ENCODE results near the gene C5orf47.

C5orf47 gene

DNA sequence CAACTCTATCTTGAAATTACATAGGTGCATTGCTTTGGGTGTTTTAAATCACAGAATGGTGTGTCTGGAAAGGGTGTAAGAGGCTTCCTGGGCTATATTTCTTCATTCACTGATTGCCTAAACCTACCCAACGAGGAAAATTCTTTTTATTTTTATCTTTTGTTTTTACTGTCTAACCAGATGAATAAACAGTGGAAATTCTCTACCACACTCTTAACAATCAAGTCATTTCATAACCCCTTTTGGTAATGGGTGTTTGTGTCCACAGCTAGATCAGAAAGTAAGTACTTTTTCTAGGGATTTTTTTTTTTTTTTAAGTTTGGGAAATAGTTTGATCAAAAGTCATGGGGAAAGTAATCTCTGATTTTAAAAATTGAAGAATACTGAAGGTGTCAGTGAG lies 27.6 kb upstream of the C5orf47 start:
- Histone ChIP-seq H3K27ac (ENCODE audit: low read depth, low read length) (no peak overlapping the region), H3K27me3 (ENCODE audit: control insufficient read depth in 1 of 2, insufficient read depth in 2 of 2, low read length in 2 of 2) (no peaks in the 10 kb centered on the region), H3K4me3 (ENCODE audit: low read depth in 1 of 2, low read length in 2 of 2) (no peak overlapping the region), H3K36me3 (ENCODE audit: insufficient read depth, low read length) (no peaks in the 10 kb centered on the region), H3K9me3 (ENCODE audit: low read length) (no peaks in the 10 kb centered on the region), H3K9ac (ENCODE audit: low read length) (no peak overlapping the region), H3K4me1 (ENCODE audit: insufficient read depth, low read length) (no peaks in the 10 kb centered on the region)

- H3K27ac ChIP-seq (ENCODE audit: low read depth, low read length): no peak overlapping the region
- no peaks in the 10 kb centered on the region for H3K36me3 ChIP-seq (ENCODE audit: insufficient read depth, low read length)
- no peaks in the 10 kb centered on the region for H3K27me3 ChIP-seq (ENCODE audit: control insufficient read depth in 1 of 2, insufficient read depth in 2 of 2, low read length in 2 of 2)
- no peaks in the 10 kb centered on the region for H3K9me3 ChIP-seq (ENCODE audit: low read length)
- H3K4me1 ChIP-seq (ENCODE audit: insufficient read depth, low read length): no peaks in the 10 kb centered on the region
- H3K9ac ChIP-seq (ENCODE audit: low read length): no peak overlapping the region
- H3K4me3 ChIP-seq (ENCODE audit: low read depth in 1 of 2, low read length in 2 of 2): no peak overlapping the region
Measured at GRCh38 chr5:173962436-173962972, 26.5 kb upstream of the C5orf47 start.

DNA sequence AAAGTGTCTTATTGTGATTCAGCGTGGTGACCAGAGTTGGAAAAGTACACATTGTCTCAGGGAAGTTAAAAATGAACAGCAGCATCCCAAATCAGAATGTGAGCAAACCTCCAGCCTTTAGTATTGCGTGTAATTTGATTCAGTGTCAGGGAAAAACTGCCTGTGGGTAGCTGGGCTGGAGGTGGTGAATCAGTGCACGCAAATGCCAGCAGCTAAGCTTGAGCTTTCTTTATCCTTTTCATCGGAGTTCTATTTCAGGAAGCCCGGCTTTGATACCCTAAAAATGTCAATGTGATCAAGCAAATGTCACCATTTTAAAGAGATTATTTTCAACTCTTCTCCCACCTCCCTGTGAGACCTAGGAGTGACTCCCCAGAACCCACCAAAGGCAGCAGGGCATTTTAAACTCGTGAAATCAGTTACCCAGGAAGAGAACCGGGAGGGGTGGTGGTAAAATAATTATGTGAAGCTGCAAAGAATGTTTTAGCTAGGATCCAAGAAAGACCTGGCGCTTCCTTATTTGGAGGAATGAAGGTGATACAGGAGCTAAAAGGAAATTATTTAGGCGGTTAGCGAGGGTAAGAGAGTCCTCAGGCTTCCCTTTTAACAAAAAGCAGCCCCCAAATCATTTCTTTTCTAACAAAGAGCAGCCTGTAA lies 25.7 kb upstream of the C5orf47 start:
- Histone ChIP-seq H3K9me3 (ENCODE audit: low read length) (no peaks in the 10 kb centered on the region), H3K4me3 (ENCODE audit: low read depth in 1 of 2, low read length in 2 of 2) (no peak overlapping the region), H3K4me1 (ENCODE audit: insufficient read depth, low read length) (no peaks in the 10 kb centered on the region), H3K27ac (ENCODE audit: low read depth, low read length) (no peak overlapping the region), H3K36me3 (ENCODE audit: insufficient read depth, low read length) (no peaks in the 10 kb centered on the region), H3K27me3 (ENCODE audit: control insufficient read depth in 1 of 2, insufficient read depth in 2 of 2, low read length in 2 of 2) (no peaks in the 10 kb centered on the region), H3K9ac (ENCODE audit: low read length) (no peak overlapping the region)

GRCh38 chr5:173963867-173964441 lies 25.0 kb upstream of the C5orf47 start:
- Histone ChIP-seq H3K27me3 (ENCODE audit: control insufficient read depth in 1 of 2, insufficient read depth in 2 of 2, low read length in 2 of 2) (no peaks in the 10 kb centered on the region), H3K9me3 (ENCODE audit: low read length) (no peaks in the 10 kb centered on the region), H3K9ac (ENCODE audit: low read length) (no peak overlapping the region), H3K36me3 (ENCODE audit: insufficient read depth, low read length) (no peaks in the 10 kb centered on the region), H3K4me3 (ENCODE audit: low read depth in 1 of 2, low read length in 2 of 2) (no peak overlapping the region), H3K27ac (ENCODE audit: low read depth, low read length) (no peak overlapping the region), H3K4me1 (ENCODE audit: insufficient read depth, low read length) (no peaks in the 10 kb centered on the region)

GRCh38 chr5:173964506-173964905 lies 24.5 kb upstream of the C5orf47 start:
- H3K9me3 ChIP-seq (ENCODE audit: low read length): no peaks in the 10 kb centered on the region
- no peaks in the 10 kb centered on the region for H3K36me3 ChIP-seq (ENCODE audit: insufficient read depth, low read length)
- H3K4me1 ChIP-seq (ENCODE audit: insufficient read depth, low read length): no peaks in the 10 kb centered on the region
- H3K9ac ChIP-seq (ENCODE audit: low read length): no peak overlapping the region
- H3K27me3 ChIP-seq (ENCODE audit: control insufficient read depth in 1 of 2, insufficient read depth in 2 of 2, low read length in 2 of 2): no peaks in the 10 kb centered on the region
- no peak overlapping the region for H3K27ac ChIP-seq (ENCODE audit: low read depth, low read length)
- no peak overlapping the region for H3K4me3 ChIP-seq (ENCODE audit: low read depth in 1 of 2, low read length in 2 of 2)

DNA sequence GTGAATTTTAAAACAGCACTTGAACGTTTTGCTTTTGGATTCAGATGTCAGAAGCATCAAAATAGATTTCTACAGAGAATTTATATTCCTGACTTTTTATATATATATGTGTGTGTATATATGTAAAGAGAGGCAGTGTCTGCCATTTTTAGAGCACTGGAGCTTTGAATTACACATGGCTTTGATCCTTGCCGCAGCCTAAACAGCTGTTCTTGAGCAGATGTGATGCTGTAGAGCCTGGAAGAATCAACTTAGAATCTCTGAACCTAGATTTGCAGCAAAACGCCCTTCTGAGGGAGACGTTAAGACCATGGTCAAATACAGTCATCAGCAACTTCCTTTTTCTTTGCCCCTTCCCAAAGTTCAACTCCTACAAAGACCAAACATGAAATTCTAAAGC lies 21.7 kb upstream of the C5orf47 start:
- no peaks in the 10 kb centered on the region for H3K4me1 ChIP-seq (ENCODE audit: insufficient read depth, low read length)
- H3K27ac ChIP-seq (ENCODE audit: low read depth, low read length): no peak overlapping the region
- H3K27me3 ChIP-seq (ENCODE audit: control insufficient read depth in 1 of 2, insufficient read depth in 2 of 2, low read length in 2 of 2): no peaks in the 10 kb centered on the region
- no peaks in the 10 kb centered on the region for H3K36me3 ChIP-seq (ENCODE audit: insufficient read depth, low read length)
- H3K4me3 ChIP-seq (ENCODE audit: low read depth in 1 of 2, low read length in 2 of 2): no peak overlapping the region
- no peaks in the 10 kb centered on the region for H3K9me3 ChIP-seq (ENCODE audit: low read length)
- no peak overlapping the region for H3K9ac ChIP-seq (ENCODE audit: low read length)

- Histone ChIP-seq H3K4me3 (ENCODE audit: low read depth in 1 of 2, low read length in 2 of 2) (no peak overlapping the region), H3K36me3 (ENCODE audit: insufficient read depth, low read length) (no peaks in the 10 kb centered on the region), H3K27me3 (ENCODE audit: control insufficient read depth in 1 of 2, insufficient read depth in 2 of 2, low read length in 2 of 2) (no peaks in the 10 kb centered on the region), H3K9ac (ENCODE audit: low read length) (no peak overlapping the region), H3K9me3 (ENCODE audit: low read length) (no peaks in the 10 kb centered on the region), H3K4me1 (ENCODE audit: insufficient read depth, low read length) (no peaks in the 10 kb centered on the region), H3K27ac (ENCODE audit: low read depth, low read length) (no peak overlapping the region)
Measured at GRCh38 chr5:173968154-173968797, 20.7 kb upstream of the C5orf47 start.

GRCh38 chr5:173969167-173970049 lies 19.6 kb upstream of the C5orf47 start:
- Histone ChIP-seq H3K27me3 (ENCODE audit: control insufficient read depth in 1 of 2, insufficient read depth in 2 of 2, low read length in 2 of 2) (no peaks in the 10 kb centered on the region), H3K9ac (ENCODE audit: low read length) (no peak overlapping the region), H3K36me3 (ENCODE audit: insufficient read depth, low read length) (no peaks in the 10 kb centered on the region), H3K4me1 (ENCODE audit: insufficient read depth, low read length) (peaks cover 3% of the 10 kb centered on the region), H3K9me3 (ENCODE audit: low read length) (no peaks in the 10 kb centered on the region), H3K27ac (ENCODE audit: low read depth, low read length) (no peak overlapping the region), H3K4me3 (ENCODE audit: low read depth in 1 of 2, low read length in 2 of 2) (no peak overlapping the region)

DNA sequence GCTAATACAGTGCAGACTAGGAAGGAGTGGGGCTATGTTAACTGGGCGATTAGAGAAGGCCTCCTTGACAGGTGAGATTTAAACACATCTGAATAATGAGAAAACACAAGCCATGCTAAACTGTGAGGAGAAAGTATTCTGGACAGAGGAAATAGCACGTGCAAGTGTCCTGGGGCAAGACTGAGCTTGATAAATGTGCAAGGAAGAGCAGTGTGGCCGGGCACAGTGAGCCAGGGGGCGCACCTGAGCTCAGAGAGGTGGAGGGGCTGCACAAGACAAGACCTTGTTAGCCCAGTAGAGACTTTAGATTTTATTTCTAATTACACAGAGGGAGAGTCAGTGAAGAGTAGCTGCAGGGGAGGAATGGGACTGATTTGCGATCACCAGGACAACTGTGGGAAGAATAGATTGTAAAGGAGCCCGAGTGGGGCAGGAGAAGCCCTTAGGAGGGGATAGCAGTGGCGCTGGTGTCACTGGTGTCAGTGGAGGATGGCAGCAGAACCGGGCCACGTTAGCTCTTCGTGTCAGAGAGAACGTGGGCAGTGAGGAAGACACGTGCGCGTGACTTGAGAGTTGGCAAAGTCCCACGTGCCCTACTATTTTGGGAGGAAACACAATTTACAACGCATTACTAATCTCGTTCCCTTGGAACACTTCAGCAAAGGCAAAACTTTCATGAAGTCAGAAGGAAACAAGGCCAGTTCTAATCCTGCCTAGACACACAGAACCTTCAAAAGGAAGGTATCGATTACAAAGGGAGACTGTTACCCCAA lies 17.9 kb upstream of the C5orf47 start:
- H3K4me1 ChIP-seq (ENCODE audit: insufficient read depth, low read length): peaks cover 3% of the 10 kb centered on the region
- H3K27ac ChIP-seq (ENCODE audit: low read depth, low read length): no peak overlapping the region
- no peaks in the 10 kb centered on the region for H3K36me3 ChIP-seq (ENCODE audit: insufficient read depth, low read length)
- no peak overlapping the region for H3K9ac ChIP-seq (ENCODE audit: low read length)
- no peaks in the 10 kb centered on the region for H3K27me3 ChIP-seq (ENCODE audit: control insufficient read depth in 1 of 2, insufficient read depth in 2 of 2, low read length in 2 of 2)
- H3K4me3 ChIP-seq (ENCODE audit: low read depth in 1 of 2, low read length in 2 of 2): no peak overlapping the region
- H3K9me3 ChIP-seq (ENCODE audit: low read length): no peaks in the 10 kb centered on the region

- no peaks in the 10 kb centered on the region for H3K9me3 ChIP-seq (ENCODE audit: low read length)
- H3K4me3 ChIP-seq (ENCODE audit: low read depth in 1 of 2, low read length in 2 of 2): no peak overlapping the region
- H3K36me3 ChIP-seq (ENCODE audit: insufficient read depth, low read length): no peaks in the 10 kb centered on the region
- no peak overlapping the region for H3K27ac ChIP-seq (ENCODE audit: low read depth, low read length)
- peaks cover 3% of the 10 kb centered on the region for H3K4me1 ChIP-seq (ENCODE audit: insufficient read depth, low read length)
- H3K27me3 ChIP-seq (ENCODE audit: control insufficient read depth in 1 of 2, insufficient read depth in 2 of 2, low read length in 2 of 2): no peaks in the 10 kb centered on the region
- H3K9ac ChIP-seq (ENCODE audit: low read length): no peak overlapping the region
Measured at GRCh38 chr5:173971681-173972345, 17.2 kb upstream of the C5orf47 start.

Measured in muscle layer of colon (tissue), 2 donors.